HG02885 (cell line): ENCODE results near the gene CUL1.

Experiments
- ATAC-seq: cut with Tn5 transposase; IDR thresholded peaks from one replicate; pipeline ENCODE4 v1.9.1; 2021; ENCODE audit warnings: mild to moderate bottlenecking; ENCODE audit not compliant: unreplicated experiment, poor library complexity

Gene CUL1

GRCh38 chr7:148715027-148715426 lies 16.3 kb downstream of the CUL1 start:
- no peak for ATAC-seq

- ATAC-seq = no peak
Measured at GRCh38 chr7:148717266-148717793, 18.6 kb downstream of the CUL1 start.

GRCh38 chr7:148718431-148718830 lies 19.7 kb downstream of the CUL1 start:
- ATAC-seq = no peak

GRCh38 chr7:148719753-148720152 lies 21.1 kb downstream of the CUL1 start:
- no peak for ATAC-seq

- ATAC-seq = no peak
Measured at GRCh38 chr7:148720472-148720871, 21.8 kb downstream of the CUL1 start.

- ATAC-seq = no peak
Measured at GRCh38 chr7:148721390-148721789, 22.7 kb downstream of the CUL1 start.

GRCh38 chr7:148722340-148723165 lies 23.9 kb downstream of the CUL1 start:
- no peak for ATAC-seq

- no peak for ATAC-seq
Measured at GRCh38 chr7:148723166-148723559, 24.5 kb downstream of the CUL1 start.

GRCh38 chr7:148723846-148724245 lies 25.1 kb downstream of the CUL1 start:
- ATAC-seq = no peak

GRCh38 chr7:148726385-148726784 lies 27.7 kb downstream of the CUL1 start:
- no peak for ATAC-seq

- ATAC-seq = no peak
Measured at GRCh38 chr7:148727501-148728278, 29.0 kb downstream of the CUL1 start.

- no peak for ATAC-seq
Measured at GRCh38 chr7:148729984-148730733, 31.5 kb downstream of the CUL1 start.

- ATAC-seq = no peak
Measured at GRCh38 chr7:148732862-148733261, 34.2 kb downstream of the CUL1 start.

GRCh38 chr7:148733496-148733895 lies 34.8 kb downstream of the CUL1 start:
- ATAC-seq = no peak

GRCh38 chr7:148735141-148735540 lies 36.4 kb downstream of the CUL1 start:
- no peak for ATAC-seq

GRCh38 chr7:148735967-148736366 lies 37.3 kb downstream of the CUL1 start:
- no peak for ATAC-seq

- ATAC-seq = no peak
Measured at GRCh38 chr7:148738737-148739535, 40.2 kb downstream of the CUL1 start.

GRCh38 chr7:148746135-148746534 lies 47.4 kb downstream of the CUL1 start:
- ATAC-seq = no peak

GRCh38 chr7:148747274-148747673 lies 48.6 kb downstream of the CUL1 start:
- no peak for ATAC-seq
